Mesenchymal stem cell (in vitro differentiated cells and primary cell): ENCODE results near the gene P4HA3.

Experiments
- DNase-seq: peaks from one replicate; pipeline ENCODE4 v3.0.0-alpha.2; 2013
- H2AFZ ChIP-seq: one replicate; pipeline ENCODE4 v1.6.1; 2013; ENCODE audit warnings: low read depth, mild to moderate bottlenecking, control low read depth, inconsistent platforms, low read length, moderate library complexity
- H2AK5ac ChIP-seq: 2 replicates; pipeline ENCODE4 v1.6.1; 2013; ENCODE audit warnings: low read length, moderate library complexity, mild to moderate bottlenecking, inconsistent platforms; ENCODE audit not compliant: severe bottlenecking
- H2BK120ac ChIP-seq: one replicate; pipeline ENCODE4 v1.6.1; 2013; ENCODE audit warnings: low read depth, mild to moderate bottlenecking, inconsistent platforms, low read length, moderate library complexity
- H2BK12ac ChIP-seq, 2 experiments: one replicate each; pipeline ENCODE4 v1.6.1; 2013; ENCODE audit warnings: inconsistent platforms in 2 of 2, low read length in 2 of 2, mild to moderate bottlenecking in 2 of 2, moderate library complexity in 2 of 2, control low read depth in 1 of 2
- H2BK15ac ChIP-seq: one replicate; pipeline ENCODE4 v1.6.1; 2013; ENCODE audit warnings: mild to moderate bottlenecking, low read depth, inconsistent platforms; ENCODE audit not compliant: poor library complexity, severe bottlenecking
- H2BK5ac ChIP-seq: 2 replicates; pipeline ENCODE4 v1.6.1; 2013; ENCODE audit warnings: low read depth, mild to moderate bottlenecking, low read length, control low read depth, inconsistent platforms; ENCODE audit not compliant: poor library complexity, severe bottlenecking
- H3K14ac ChIP-seq, 2 experiments: one replicate each; pipeline ENCODE4 v1.6.1; 2013; ENCODE audit warnings: inconsistent platforms in 2 of 2, low read length in 2 of 2, control low read depth in 1 of 2, mild to moderate bottlenecking in 1 of 2, moderate library complexity in 1 of 2
- H3K18ac ChIP-seq, 2 experiments: one replicate each; pipeline ENCODE4 v1.6.1; 2013; ENCODE audit warnings: inconsistent platforms in 2 of 2, low read length in 2 of 2, control low read depth in 1 of 2, low read depth in 1 of 2, mild to moderate bottlenecking in 1 of 2
- H3K23ac ChIP-seq, 2 experiments: one replicate each; pipeline ENCODE4 v1.6.1; 2013; ENCODE audit warnings: inconsistent platforms in 2 of 2, low read length in 2 of 2, mild to moderate bottlenecking in 2 of 2, moderate library complexity in 2 of 2, control low read depth in 1 of 2
- H3K27ac ChIP-seq: 2 replicates; pipeline ENCODE4 v1.5.1; 2013; ENCODE audit warnings: mild to moderate bottlenecking, moderate library complexity, low read length, control low read depth, inconsistent platforms; ENCODE audit not compliant: poor library complexity, severe bottlenecking
- H3K27me3 ChIP-seq, 2 experiments: 2 replicates each; pipeline versions ENCODE4 v1.6.1 to v1.7.0; 2013; ENCODE audit warnings: low read length in 2 of 2, mild to moderate bottlenecking in 2 of 2, moderate library complexity in 2 of 2, control low read depth in 1 of 2, inconsistent platforms in 1 of 2; ENCODE audit not compliant: control insufficient read depth in 1 of 2, insufficient read depth in 1 of 2
- H3K36me3 ChIP-seq, 2 experiments: 2 replicates each; pipeline versions ENCODE4 v1.6.1 to v1.7.0; 2013; ENCODE audit warnings: low read length in 2 of 2, control low read depth in 1 of 2, inconsistent platforms in 1 of 2, low read depth in 1 of 2, mild to moderate bottlenecking in 1 of 2; ENCODE audit not compliant: insufficient read depth in 2 of 2, control insufficient read depth in 1 of 2
- H3K4ac ChIP-seq, 2 experiments: one replicate each; pipeline ENCODE4 v1.6.1; 2013; ENCODE audit warnings: inconsistent platforms in 2 of 2, low read length in 2 of 2, mild to moderate bottlenecking in 2 of 2, moderate library complexity in 2 of 2, control low read depth in 1 of 2, low read depth in 1 of 2
- H3K4me1 ChIP-seq: 2 replicates; pipeline ENCODE4 v1.6.1; 2013; ENCODE audit warnings: low read depth, low read length, control low read depth; ENCODE audit not compliant: control insufficient read depth, insufficient read depth
- H3K4me2 ChIP-seq: 2 replicates; pipeline ENCODE4 v1.6.1; 2013; ENCODE audit warnings: low read length, mild to moderate bottlenecking, inconsistent platforms; ENCODE audit not compliant: poor library complexity, severe bottlenecking
- H3K4me3 ChIP-seq, 2 experiments: 2 replicates each; pipeline versions ENCODE4 v1.5.1 to v1.7.0; 2013; ENCODE audit warnings: low read length in 2 of 2, mild to moderate bottlenecking in 2 of 2, control low read depth in 1 of 2, low read depth in 1 of 2; ENCODE audit not compliant: insufficient read depth in 1 of 2
- H3K79me1 ChIP-seq: replicated peaks from 2 replicates; pipeline ENCODE4 v1.6.1; 2013; ENCODE audit warnings: mild to moderate bottlenecking, control low read depth, low read length, inconsistent platforms; ENCODE audit not compliant: poor library complexity, severe bottlenecking
- H3K9ac ChIP-seq: 2 replicates; pipeline ENCODE4 v1.7.0; 2013; ENCODE audit warnings: mild to moderate bottlenecking, low read length, moderate library complexity
- H3K9me3 ChIP-seq: 2 replicates; pipeline ENCODE4 v1.7.0; 2013; ENCODE audit warnings: mild to moderate bottlenecking, low read length; ENCODE audit not compliant: control insufficient read depth
- H4K8ac ChIP-seq: one replicate; pipeline ENCODE4 v1.6.1; 2013; ENCODE audit warnings: inconsistent platforms, mild to moderate bottlenecking, low read length, moderate library complexity
- H4K91ac ChIP-seq: one replicate; pipeline ENCODE4 v1.6.1; 2013; ENCODE audit warnings: mild to moderate bottlenecking, low read length, inconsistent platforms
- WGBS: methylation state at CpG from one replicate; pipeline ENCODE4 v1.1.7; 2013; ENCODE audit warnings: mixed read lengths; 5-methylcytosine and 5-hydroxymethylcytosine counted together

The P4HA3 gene

DNA sequence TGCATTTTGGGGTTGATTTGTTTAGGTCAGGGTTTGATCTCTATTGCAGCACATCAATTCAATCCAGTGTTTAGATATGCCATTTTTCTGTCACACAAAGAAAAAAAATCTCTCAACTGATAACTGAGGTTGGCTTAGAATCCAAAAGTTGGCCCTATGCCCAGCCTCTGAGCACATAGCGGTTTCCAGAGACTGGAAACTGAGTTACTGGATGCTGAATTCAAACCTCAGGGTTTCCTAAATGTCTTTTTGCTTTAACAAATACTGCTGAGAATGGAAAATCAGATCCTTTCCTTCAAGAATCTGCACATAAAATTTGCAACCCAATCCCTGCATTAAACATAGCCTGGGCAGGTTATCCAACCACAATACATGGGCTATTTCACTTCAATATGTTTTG is 4.0 kb downstream of the P4HA3 start:
- Histone ChIP-seq H4K8ac (no peak overlapping the region), H2BK5ac (no peak overlapping the region), H3K4ac (no peak overlapping the region), H3K23ac (no peak overlapping the region), H3K4me2 (no peak overlapping the region), H3K27me3 (peaks cover 2 to 5% of the 10 kb centered on the region in 2 experiments), H3K18ac (no peak overlapping the region), H3K36me3 (no peaks in the 10 kb centered on the region), H3K14ac (no peak overlapping the region), H2BK12ac (no peak overlapping the region), H3K4me3 (no peak overlapping the region), H3K79me1 (no peaks in the 10 kb centered on the region), H2AK5ac (no peak overlapping the region), H3K27ac (no peak overlapping the region), H3K4me1 (peaks cover 10% of the 10 kb centered on the region), H3K9ac (no peak overlapping the region), H2BK120ac (no peak overlapping the region), H2BK15ac (no peak overlapping the region), H2AFZ (no peak overlapping the region), H4K91ac (no peak overlapping the region), H3K9me3 (no peaks in the 10 kb centered on the region)
- WGBS, result 82% methylated on average over 1 of the region's 1 CpG
- peak; percentile 33 for DNase-seq

DNA sequence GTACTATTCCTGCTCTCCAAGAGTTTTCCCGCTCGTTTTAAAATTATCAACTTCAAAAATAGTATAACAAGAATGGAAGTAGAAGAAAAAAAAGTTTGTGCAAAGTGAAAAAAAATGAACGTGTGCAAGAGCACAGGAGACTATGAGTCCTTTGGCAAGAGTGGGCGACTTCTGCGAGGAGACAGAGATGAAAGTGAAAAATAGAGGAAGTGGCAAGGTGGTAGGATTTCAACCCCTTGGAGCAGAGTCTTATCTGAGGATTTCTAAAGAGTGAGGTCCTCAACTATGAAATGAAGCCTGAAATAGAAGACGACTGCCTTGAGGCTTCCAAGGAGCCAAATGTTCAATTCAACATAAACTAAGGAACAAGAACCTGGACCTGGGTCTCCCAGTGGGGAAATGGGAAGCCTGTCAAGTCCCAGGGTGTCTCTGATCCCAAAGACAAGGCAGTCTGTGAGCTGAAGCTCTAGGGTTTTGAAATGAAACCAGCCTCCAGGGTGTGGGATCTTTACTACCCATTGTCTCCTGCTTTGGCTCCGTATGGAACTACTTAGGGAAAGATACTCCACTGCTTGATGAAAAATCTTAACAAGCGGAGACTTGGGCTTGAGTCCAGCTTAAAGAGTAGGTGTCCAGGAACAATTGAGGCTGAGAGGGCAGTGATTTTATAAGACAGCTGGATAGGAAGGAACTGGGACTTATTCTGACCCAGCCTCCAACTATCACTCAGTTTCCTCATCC is 4.8 kb downstream of the P4HA3 start:
- no peak overlapping the region for H3K18ac ChIP-seq
- H2BK15ac ChIP-seq, result no peak overlapping the region
- no peaks in the 10 kb centered on the region for H3K79me1 ChIP-seq
- H3K4me3 ChIP-seq, result peak overlapping the region in 1 of 2 experiments; percentile 39
- no peak overlapping the region for H2AFZ ChIP-seq
- no peaks in the 10 kb centered on the region for H3K9me3 ChIP-seq
- H3K4ac ChIP-seq, result no peak overlapping the region
- no peak overlapping the region for H2BK12ac ChIP-seq
- no peaks in the 10 kb centered on the region for H3K36me3 ChIP-seq
- no peak overlapping the region for H2BK5ac ChIP-seq
- H2BK120ac ChIP-seq, result no peak overlapping the region
- H3K9ac ChIP-seq, result peak overlapping the region; percentile 3
- no peak overlapping the region for H3K27ac ChIP-seq
- 90% methylated on average over 6 of the region's 8 CpGs for WGBS
- H3K27me3 ChIP-seq, result peaks cover 2 to 5% of the 10 kb centered on the region in 2 experiments
- no peak overlapping the region for H3K4me2 ChIP-seq
- H3K14ac ChIP-seq, result no peak overlapping the region
- DNase-seq, result no peak
- H3K23ac ChIP-seq, result no peak overlapping the region
- H4K91ac ChIP-seq, result no peak overlapping the region
- peaks cover 8% of the 10 kb centered on the region for H3K4me1 ChIP-seq
- no peak overlapping the region for H2AK5ac ChIP-seq
- H4K8ac ChIP-seq, result no peak overlapping the region

DNA sequence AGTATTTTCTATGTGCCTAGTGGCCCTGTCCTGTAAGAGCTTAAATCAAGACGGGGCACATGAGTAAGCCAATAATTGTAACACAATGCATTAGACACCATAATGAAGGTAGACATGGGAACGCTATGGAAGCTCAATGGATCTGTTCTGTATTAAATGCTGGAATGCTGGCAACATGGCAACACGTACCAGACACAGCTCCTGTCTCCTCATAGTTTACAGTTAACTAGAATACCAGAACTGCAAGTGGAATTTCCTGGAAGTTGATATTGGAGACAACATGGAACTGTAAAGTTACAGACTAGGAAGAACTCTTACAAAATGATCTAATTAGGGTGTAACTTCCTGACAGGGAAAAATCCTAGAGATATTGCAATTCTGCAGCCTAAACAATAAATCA is 12.4 kb downstream of the P4HA3 start:
- Histone ChIP-seq H3K9me3 (no peaks in the 10 kb centered on the region), H3K23ac (no peak overlapping the region), H3K4me2 (no peak overlapping the region), H3K9ac (no peak overlapping the region), H3K4me1 (no peaks in the 10 kb centered on the region), H2BK15ac (no peak overlapping the region), H2BK120ac (no peak overlapping the region), H4K8ac (no peak overlapping the region), H4K91ac (no peak overlapping the region), H2BK5ac (no peak overlapping the region), H3K4me3 (no peak overlapping the region), H3K79me1 (no peaks in the 10 kb centered on the region), H3K36me3 (no peaks in the 10 kb centered on the region), H3K4ac (no peak overlapping the region), H3K27ac (no peak overlapping the region), H2AK5ac (no peak overlapping the region), H2BK12ac (no peak overlapping the region), H3K27me3 (no peaks in the 10 kb centered on the region), H2AFZ (no peak overlapping the region), H3K18ac (no peak overlapping the region), H3K14ac (no peak overlapping the region)
- DNase-seq, result no peak
- WGBS, result 88% methylated on average over 2 of the region's 3 CpGs

DNA sequence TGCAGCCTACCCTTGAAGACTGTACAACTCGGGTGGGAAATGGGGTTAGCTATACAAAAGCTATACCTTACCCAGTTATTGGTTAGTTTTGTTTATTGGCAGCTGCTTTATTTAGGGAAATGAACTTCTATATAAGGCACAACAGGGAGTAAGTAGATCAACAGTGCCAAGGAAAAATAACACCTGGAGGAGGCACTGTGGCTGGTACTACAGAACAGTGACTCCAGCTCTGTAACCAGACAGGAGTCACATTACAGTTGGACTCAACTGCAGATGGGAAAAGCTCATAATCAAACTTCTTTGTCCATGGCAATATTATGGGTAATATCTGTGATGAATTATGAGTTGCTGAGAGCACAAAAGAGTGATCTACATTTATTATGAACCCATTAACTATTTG is 14.0 kb downstream of the P4HA3 start:
- no peak overlapping the region for H2BK12ac ChIP-seq
- H2BK120ac ChIP-seq, result no peak overlapping the region
- H3K4ac ChIP-seq, result no peak overlapping the region
- no peaks in the 10 kb centered on the region for H3K27me3 ChIP-seq
- WGBS, result 88% methylated on average over 1 of the region's 1 CpG
- no peak overlapping the region for H3K4me2 ChIP-seq
- no peak overlapping the region for H3K23ac ChIP-seq
- H3K9ac ChIP-seq, result no peak overlapping the region
- H3K36me3 ChIP-seq, result no peaks in the 10 kb centered on the region
- H3K14ac ChIP-seq, result no peak overlapping the region
- H3K9me3 ChIP-seq, result no peaks in the 10 kb centered on the region
- H2BK5ac ChIP-seq, result no peak overlapping the region
- H2AK5ac ChIP-seq, result no peak overlapping the region
- no peak overlapping the region for H4K91ac ChIP-seq
- DNase-seq, result no peak
- H4K8ac ChIP-seq, result no peak overlapping the region
- no peak overlapping the region for H3K18ac ChIP-seq
- no peaks in the 10 kb centered on the region for H3K79me1 ChIP-seq
- H3K4me1 ChIP-seq, result no peaks in the 10 kb centered on the region
- H2AFZ ChIP-seq, result no peak overlapping the region
- no peak overlapping the region for H3K4me3 ChIP-seq
- H3K27ac ChIP-seq, result no peak overlapping the region
- H2BK15ac ChIP-seq, result no peak overlapping the region
